Neuronal stem cell (in vitro differentiated cells): ENCODE data around the gene PDCD6IP.
"Not testable (repeated sequence)": the region's sequence is repeated elsewhere in the genome, so short reads cannot be mapped to it uniquely, and the experiment has no call there.

Experiments
- DNase-seq: peaks from one replicate; pipeline ENCODE4 v3.0.0-alpha.2; 2013; ENCODE audit warnings: low spot score
- H2AFZ ChIP-seq: one replicate; pipeline ENCODE4 v1.6.1; 2013; ENCODE audit warnings: mild to moderate bottlenecking, low read length, inconsistent platforms
- H2AK5ac ChIP-seq: 2 replicates; pipeline ENCODE4 v1.6.1; 2013; ENCODE audit warnings: low read depth, mild to moderate bottlenecking, inconsistent platforms, low read length, moderate library complexity, mixed read lengths
- H2BK120ac ChIP-seq: 2 replicates; pipeline ENCODE4 v1.6.1; 2013; ENCODE audit warnings: low read depth, mild to moderate bottlenecking, inconsistent platforms, low read length, moderate library complexity, mixed read lengths
- H2BK12ac ChIP-seq: one replicate; pipeline ENCODE4 v1.6.1; 2013; ENCODE audit warnings: low read length, inconsistent platforms
- H2BK15ac ChIP-seq: 2 replicates; pipeline ENCODE4 v1.6.1; 2013; ENCODE audit warnings: mild to moderate bottlenecking, low read length, inconsistent platforms, mixed read lengths
- H2BK5ac ChIP-seq: one replicate; pipeline ENCODE4 v1.6.1; 2013; ENCODE audit warnings: inconsistent platforms, mild to moderate bottlenecking, low read length, moderate library complexity
- H3K14ac ChIP-seq: one replicate; pipeline ENCODE4 v1.6.1; 2013; ENCODE audit warnings: low read length, inconsistent platforms
- H3K18ac ChIP-seq: 2 replicates; pipeline ENCODE4 v1.6.1; 2013; ENCODE audit warnings: low read length, inconsistent platforms
- H3K23ac ChIP-seq: 2 replicates; pipeline ENCODE4 v1.6.1; 2013; ENCODE audit warnings: low read depth, mild to moderate bottlenecking, mixed read lengths, low read length, inconsistent platforms; ENCODE audit not compliant: poor library complexity
- H3K27ac ChIP-seq: replicated peaks from 3 replicates; pipeline ENCODE4 v1.5.1; 2013; ENCODE audit warnings: low read length, inconsistent platforms
- H3K27me3 ChIP-seq, 3 experiments: 2 replicates each; pipeline ENCODE4 v1.6.1; 2013; ENCODE audit warnings: low read length in 3 of 3, mild to moderate bottlenecking in 2 of 3, inconsistent platforms in 1 of 3, low read depth in 1 of 3, mixed read lengths in 1 of 3, moderate library complexity in 1 of 3; ENCODE audit not compliant: control insufficient read depth in 3 of 3, insufficient read depth in 3 of 3
- H3K36me3 ChIP-seq, 2 donors: replicated peaks in 1 of 2; 2 replicates each; pipeline ENCODE4 v1.6.1; 2013; ENCODE audit warnings: low read length in 2 of 2; ENCODE audit not compliant: control insufficient read depth in 2 of 2, insufficient read depth in 2 of 2
- H3K4ac ChIP-seq: 2 replicates; pipeline ENCODE4 v1.6.1; 2013; ENCODE audit warnings: inconsistent platforms, mild to moderate bottlenecking, low read length, moderate library complexity
- H3K4me1 ChIP-seq, 2 donors: 1 replicate in 1 of 2; 2 replicates in 1 of 2; pipeline ENCODE4 v1.6.1; 2013; ENCODE audit warnings: low read length in 2 of 2, low read depth in 1 of 2; ENCODE audit not compliant: control insufficient read depth in 2 of 2, insufficient read depth in 1 of 2
- H3K4me2 ChIP-seq: one replicate; pipeline ENCODE4 v1.6.1; 2013; ENCODE audit warnings: mild to moderate bottlenecking, low read length, inconsistent platforms; ENCODE audit not compliant: insufficient read depth, poor library complexity, severe bottlenecking
- H3K4me3 ChIP-seq, 2 donors: 2 replicates each; pipeline ENCODE4 v1.5.1; 2013; ENCODE audit warnings: low read length in 2 of 2, mild to moderate bottlenecking in 2 of 2, inconsistent platforms in 1 of 2, moderate library complexity in 1 of 2
- H3K79me1 ChIP-seq: one replicate; pipeline ENCODE4 v1.6.1; 2013; ENCODE audit warnings: low read depth, mild to moderate bottlenecking, inconsistent platforms, low read length, moderate library complexity
- H3K9ac ChIP-seq: one replicate; pipeline ENCODE4 v1.6.1; 2013; ENCODE audit warnings: mild to moderate bottlenecking, low read depth, low read length, inconsistent platforms; ENCODE audit not compliant: poor library complexity
- H3K9me3 ChIP-seq, 2 donors: replicated peaks in 1 of 2; 2 replicates each; pipeline versions ENCODE3 to v1.6.1; 2013; ENCODE audit warnings: low read length in 2 of 2, mild to moderate bottlenecking in 2 of 2, inconsistent platforms in 1 of 2, low read depth in 1 of 2, mixed read lengths in 1 of 2, moderate library complexity in 1 of 2; ENCODE audit not compliant: control insufficient read depth in 2 of 2, insufficient read depth in 1 of 2
- H4K8ac ChIP-seq: one replicate; pipeline ENCODE4 v1.6.1; 2013; ENCODE audit warnings: low read depth, mild to moderate bottlenecking, inconsistent platforms, low read length, moderate library complexity
- H4K91ac ChIP-seq: one replicate; pipeline ENCODE4 v1.6.1; 2013; ENCODE audit warnings: low read length, low read depth, mild to moderate bottlenecking, inconsistent platforms; ENCODE audit not compliant: poor library complexity
- WGBS, 2 donors: extraction: QIAGEN DNeasy Blood & Tissue Kit; methylation state at CpG; one replicate each; pipeline ENCODE4 v1.1.7; 2013; ENCODE audit warnings: missing lambda C conversion rate in 2 of 2, mixed read lengths in 1 of 2; ENCODE audit not compliant: insufficient read length in 2 of 2, insufficient replicate concordance in 1 of 2; ENCODE audit errors: extremely low coverage in 2 of 2; 5-methylcytosine and 5-hydroxymethylcytosine counted together

Gene PDCD6IP

GRCh38 chr3:33833408-33834095 is 35.1 kb downstream of the PDCD6IP start:
- no peak overlapping the region for H3K4me3 ChIP-seq
- no peak overlapping the region for H3K9ac ChIP-seq
- no peak overlapping the region for H4K91ac ChIP-seq
- no peak overlapping the region for H3K18ac ChIP-seq
- H2BK120ac ChIP-seq: no peak overlapping the region
- no peaks in the 10 kb centered on the region for H3K79me1 ChIP-seq
- H4K8ac ChIP-seq: no peak overlapping the region
- no peak overlapping the region for H3K14ac ChIP-seq
- H3K36me3 ChIP-seq: peaks cover 2 to 47% of the 10 kb centered on the region in 2 donors
- DNase-seq: no peak
- H3K27me3 ChIP-seq: no peaks in the 10 kb centered on the region
- no peak overlapping the region for H2BK12ac ChIP-seq
- H3K4me1 ChIP-seq: peaks cover 0 to 2% of the 10 kb centered on the region in 2 donors
- WGBS, 2 donors: no CpG with 5 or more reads among the region's 1 CpG
- no peak overlapping the region for H2AFZ ChIP-seq
- H3K9me3 ChIP-seq: no peaks in the 10 kb centered on the region
- no peak overlapping the region for H3K23ac ChIP-seq
- no peak overlapping the region for H2BK15ac ChIP-seq
- no peak overlapping the region for H2AK5ac ChIP-seq
- H3K4ac ChIP-seq: no peak overlapping the region
- H3K4me2 ChIP-seq: no peak overlapping the region
- no peak overlapping the region for H3K27ac ChIP-seq
- no peak overlapping the region for H2BK5ac ChIP-seq

- Histone ChIP-seq H3K14ac (no peak overlapping the region), H4K8ac (no peak overlapping the region), H3K18ac (no peak overlapping the region), H3K27ac (no peak overlapping the region), H4K91ac (no peak overlapping the region), H2BK5ac (no peak overlapping the region), H2BK120ac (no peak overlapping the region), H2AK5ac (no peak overlapping the region), H2AFZ (no peak overlapping the region), H3K27me3 (no peaks in the 10 kb centered on the region), H3K9ac (no peak overlapping the region), H3K4me2 (no peak overlapping the region), H3K4me1 (peaks cover 0 to 2% of the 10 kb centered on the region in 2 donors), H2BK15ac (no peak overlapping the region), H3K79me1 (no peaks in the 10 kb centered on the region), H3K9me3 (no peaks in the 10 kb centered on the region), H2BK12ac (no peak overlapping the region), H3K23ac (no peak overlapping the region), H3K4ac (no peak overlapping the region), H3K36me3 (peaks cover 0 to 46% of the 10 kb centered on the region in 2 donors), H3K4me3 (no peak overlapping the region)
- WGBS, 2 donors: no CpG with 5 or more reads among the region's 3 CpGs
- DNase-seq: no peak
Observed at GRCh38 chr3:33834096-33834453, 35.6 kb downstream of the PDCD6IP start.

- H3K27ac ChIP-seq, H3K27me3 ChIP-seq, H2BK15ac ChIP-seq, H3K14ac ChIP-seq, H3K4me3 ChIP-seq, H3K4ac ChIP-seq, H2AK5ac ChIP-seq, DNase-seq, H2BK120ac ChIP-seq, H4K91ac ChIP-seq, H3K18ac ChIP-seq, H3K4me2 ChIP-seq, H2AFZ ChIP-seq, H2BK5ac ChIP-seq, H3K9me3 ChIP-seq, H2BK12ac ChIP-seq, H3K9ac ChIP-seq, H3K4me1 ChIP-seq, H3K23ac ChIP-seq, H3K79me1 ChIP-seq, H4K8ac ChIP-seq: not testable (repeated sequence)
- H3K36me3 ChIP-seq: peaks cover 1 to 39% of the 10 kb centered on the region in 2 donors
- no CpG with 5 or more reads among the region's 3 CpGs for WGBS, 2 donors
Observed at GRCh38 chr3:33837182-33837581, 38.8 kb downstream of the PDCD6IP start.

GRCh38 chr3:33839283-33839682 is 40.9 kb downstream of the PDCD6IP start:
- H3K4me2 ChIP-seq: no peak overlapping the region
- no peak overlapping the region for H2BK12ac ChIP-seq

More at GRCh38 chr3:33839283-33839682, 40.9 kb downstream of the PDCD6IP start:
- Histone ChIP-seq H3K36me3 (peaks cover 1 to 49% of the 10 kb centered on the region in 2 donors), H3K18ac (no peak overlapping the region), H2AFZ (no peak overlapping the region), H3K4me3 (no peak overlapping the region), H2BK120ac (no peak overlapping the region), H3K23ac (no peak overlapping the region), H4K91ac (no peak overlapping the region), H4K8ac (no peak overlapping the region), H3K27ac (no peak overlapping the region), H2BK5ac (no peak overlapping the region), H3K27me3 (no peaks in the 10 kb centered on the region), H2BK15ac (no peak overlapping the region), H3K79me1 (no peaks in the 10 kb centered on the region), H3K9me3 (no peaks in the 10 kb centered on the region), H2AK5ac (no peak overlapping the region), H3K9ac (no peak overlapping the region), H3K4ac (no peak overlapping the region), H3K14ac (no peak overlapping the region), H3K4me1 (no peaks in the 10 kb centered on the region)
- DNase-seq: no peak
- WGBS, 2 donors: no CpG with 5 or more reads among the region's 3 CpGs
